OCI-LY3 (cell line): ENCODE measurements around the gene ITPKB.
"Not testable (repeated sequence)": the region's sequence is repeated elsewhere in the genome, so short reads cannot be mapped to it uniquely, and the experiment has no call there.

Experiments used
- H2AFZ ChIP-seq: fragments of 200-600, 300-600 bp; shearing (Covaris generic); 2 replicates; pipeline ENCODE4 v1.6.0; 2014; ENCODE audit warnings: antibody characterized with exemption, low read depth, low read length
- H3K27ac ChIP-seq: fragments of 200-600, 300-600 bp; sonication (generic); 2 replicates; pipeline ENCODE4 v1.5.1; 2014; ENCODE audit warnings: mild to moderate bottlenecking, low read length, moderate library complexity, mixed read lengths
- H3K27me3 ChIP-seq: fragments of 200-600, 300-600 bp; sonication (generic); 2 replicates; pipeline ENCODE4 v1.6.1; 2014; ENCODE audit warnings: low read depth, low read length, mixed read lengths
- H3K36me3 ChIP-seq: fragments of 200-600, 300-600 bp; sonication (generic); replicated peaks from 2 replicates; pipeline ENCODE3; 2014; ENCODE audit warnings: low read depth, low read length, mixed read lengths
- H3K4me1 ChIP-seq: fragments of 300-600, 200-600 bp; sonication (generic); 2 replicates; pipeline ENCODE4 v1.6.1; 2014; ENCODE audit warnings: low read length, mixed read lengths
- H3K4me2 ChIP-seq: fragments of 200-600, 300-600 bp; sonication (generic); 2 replicates; pipeline ENCODE4 v1.6.1; 2014; ENCODE audit warnings: low read length, mixed read lengths
- H3K4me3 ChIP-seq: fragments of 300-600, 200-600 bp; sonication (generic); 2 replicates; pipeline ENCODE4 v1.5.1; 2014; ENCODE audit warnings: antibody characterized with exemption, mild to moderate bottlenecking, low read length, moderate library complexity
- H3K79me2 ChIP-seq: fragments of 300-600, 200-600 bp; shearing (Covaris generic); 2 replicates; pipeline ENCODE4 v1.6.1; 2014; ENCODE audit warnings: mild to moderate bottlenecking, low read length, mixed read lengths
- H3K9ac ChIP-seq: fragments of 300-600, 200-600 bp; shearing (Covaris generic); 2 replicates; pipeline ENCODE4 v1.6.0; 2014; ENCODE audit warnings: mild to moderate bottlenecking, low read length, moderate library complexity
- H3K9me3 ChIP-seq: fragments of 200-600, 300-600 bp; shearing (Covaris generic); 2 replicates; pipeline ENCODE4 v1.6.1; 2014; ENCODE audit warnings: low read length, mixed read lengths; ENCODE audit not compliant: insufficient read depth
- H4K20me1 ChIP-seq: fragments of 200-600, 300-600 bp; sonication (generic); 2 replicates; pipeline ENCODE4 v1.6.1; 2016; ENCODE audit warnings: low read length, mixed read lengths; ENCODE audit not compliant: insufficient read depth
- CTCF ChIP-seq: fragments of 200-600, 300-600 bp; sonication (generic); IDR thresholded peaks from 2 replicates; pipeline ENCODE4 v1.5.1; 2014; ENCODE audit warnings: antibody characterized with exemption, low read length, low read depth
- EZH2phosphoT487 ChIP-seq: fragments of 200-600 bp; shearing (Covaris generic); IDR thresholded peaks from 2 replicates; pipeline ENCODE4 v1.6.1; 2018; ENCODE audit warnings: antibody characterized with exemption, mixed run types, low read depth

ITPKB gene

GRCh38 chr1:226622012-226622411, 117.1 kb downstream of the ITPKB start:
- no peak overlapping the region for H3K4me3 ChIP-seq

DNA sequence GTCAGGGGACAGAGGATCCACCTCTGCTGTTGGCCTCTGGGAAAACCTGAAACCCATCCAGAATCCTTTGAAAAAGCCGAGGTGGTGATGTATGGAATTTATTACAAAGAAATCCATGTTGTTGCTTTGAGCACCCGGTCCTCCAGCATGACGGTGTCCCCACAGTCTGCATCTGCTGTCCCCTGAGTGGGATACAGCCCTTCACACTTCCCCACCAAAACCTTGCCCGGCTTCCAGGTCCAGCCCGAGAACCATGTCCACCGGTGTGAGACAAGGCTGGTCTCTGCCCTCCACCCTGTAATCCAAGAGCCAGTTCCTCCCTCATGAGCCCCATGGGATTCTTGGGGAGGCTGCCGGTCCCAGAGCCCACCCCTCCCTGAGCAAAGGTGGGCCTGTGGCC, 120.1 kb downstream of the ITPKB start:
- Histone ChIP-seq H3K4me3 (no peak overlapping the region), H3K27me3 (peaks cover 17% of the 10 kb centered on the region), H2AFZ (peak overlapping the region; percentile 31; the same call in 1 of the 2 replicates), H3K9me3 (no peaks in the 10 kb centered on the region), H3K4me2 (no peak overlapping the region), H3K36me3 (no peaks in the 10 kb centered on the region), H3K27ac (no peak overlapping the region), H3K4me1 (no peaks in the 10 kb centered on the region), H4K20me1 (no peaks in the 10 kb centered on the region), H3K79me2 (no peaks in the 10 kb centered on the region), H3K9ac (no peak overlapping the region)
- TF ChIP-seq EZH2phosphoT487, result no peak
- no peak for TF ChIP-seq CTCF

More at GRCh38 chr1:226622012-226622411, 117.1 kb downstream of the ITPKB start:
- Histone ChIP-seq H3K27me3 (peaks cover 12% of the 10 kb centered on the region), H3K27ac (no peak overlapping the region), H3K79me2 (no peaks in the 10 kb centered on the region), H3K4me2 (no peak overlapping the region), H3K4me1 (peaks cover 9% of the 10 kb centered on the region), H3K9me3 (no peaks in the 10 kb centered on the region), H2AFZ (no peak overlapping the region), H4K20me1 (no peaks in the 10 kb centered on the region), H3K36me3 (no peaks in the 10 kb centered on the region), H3K9ac (no peak overlapping the region)
- TF ChIP-seq EZH2phosphoT487 (no peak), CTCF (no peak)

- TF ChIP-seq EZH2phosphoT487, result no peak
- no peak for TF ChIP-seq CTCF
- Histone ChIP-seq H3K27me3 (peaks cover 20% of the 10 kb centered on the region), H3K4me3 (no peak overlapping the region), H3K27ac (no peak overlapping the region), H3K9me3 (no peaks in the 10 kb centered on the region), H3K79me2 (no peaks in the 10 kb centered on the region), H3K4me1 (no peaks in the 10 kb centered on the region), H3K9ac (no peak overlapping the region), H3K4me2 (no peak overlapping the region), H4K20me1 (no peaks in the 10 kb centered on the region), H3K36me3 (no peaks in the 10 kb centered on the region), H2AFZ (no peak overlapping the region)
Observed at GRCh38 chr1:226618380-226618779, 120.7 kb downstream of the ITPKB start.

GRCh38 chr1:226617719-226618118, 121.4 kb downstream of the ITPKB start:
- H3K36me3 ChIP-seq, H3K9me3 ChIP-seq, H3K4me3 ChIP-seq, H2AFZ ChIP-seq, H3K27ac ChIP-seq, H3K4me2 ChIP-seq, H3K9ac ChIP-seq, H3K79me2 ChIP-seq, H3K4me1 ChIP-seq, H4K20me1 ChIP-seq: not testable (repeated sequence)
- H3K27me3 ChIP-seq, result peaks cover 22% of the 10 kb centered on the region

GRCh38 chr1:226617109-226617508, 122.0 kb downstream of the ITPKB start:
- no peak overlapping the region for H3K4me3 ChIP-seq
- H3K79me2 ChIP-seq, result no peaks in the 10 kb centered on the region
- H2AFZ ChIP-seq, result no peak overlapping the region
- H3K4me2 ChIP-seq, result no peak overlapping the region
- H3K27me3 ChIP-seq, result peaks cover 21% of the 10 kb centered on the region
- TF ChIP-seq CTCF (no peak), EZH2phosphoT487 (no peak)
- no peak overlapping the region for H3K9ac ChIP-seq
- H3K4me1 ChIP-seq, result no peaks in the 10 kb centered on the region
- H3K27ac ChIP-seq, result no peak overlapping the region
- no peaks in the 10 kb centered on the region for H3K36me3 ChIP-seq
- no peaks in the 10 kb centered on the region for H3K9me3 ChIP-seq
- no peaks in the 10 kb centered on the region for H4K20me1 ChIP-seq
